ENCODE data around the gene KIRREL3.

Gene KIRREL3

GRCh38 chr11:126654886-126655806 is 345.4 kb downstream of the KIRREL3 start:
- no peak for DNase-seq (ENCODE audit: low spot score)
- in situ Hi-C loops (cut with MboI; ENCODE audit: low pct_unique_long_range_greater_than_20kb, low sequenced_read_pairs, unreplicated experiment) = no loop called here
- TF ChIP-seq CTCF (IDR thresholded peaks at IDR 0.05; ENCODE audit: extremely low read depth, insufficient read depth, missing control alignments) = no peak

- TF ChIP-seq CTCF (IDR thresholded peaks at IDR 0.05; ENCODE audit: extremely low read depth, insufficient read depth, missing control alignments) = no peak
- no peak for DNase-seq (ENCODE audit: low spot score)
- in situ Hi-C loops (cut with MboI; ENCODE audit: low pct_unique_long_range_greater_than_20kb, low sequenced_read_pairs, unreplicated experiment) = no loop called here
These were observed 347.5 kb downstream of the KIRREL3 start for GRCh38 chr11:126653040-126653439.

- DNase-seq (ENCODE audit: low spot score) = no peak
- in situ Hi-C loops (cut with MboI; ENCODE audit: low pct_unique_long_range_greater_than_20kb, low sequenced_read_pairs, unreplicated experiment) = no loop called here
- TF ChIP-seq CTCF (IDR thresholded peaks at IDR 0.05; ENCODE audit: extremely low read depth, insufficient read depth, missing control alignments) = no peak
These were observed 352.8 kb downstream of the KIRREL3 start for GRCh38 chr11:126647735-126648134.

- no peak for DNase-seq (ENCODE audit: low spot score)
- no peak for TF ChIP-seq CTCF (IDR thresholded peaks at IDR 0.05; ENCODE audit: extremely low read depth, insufficient read depth, missing control alignments)
- in situ Hi-C loops (cut with MboI; ENCODE audit: low pct_unique_long_range_greater_than_20kb, low sequenced_read_pairs, unreplicated experiment) = no loop called here
These were observed 353.6 kb downstream of the KIRREL3 start for GRCh38 chr11:126646701-126647557.

GRCh38 chr11:126645186-126645585 is 355.4 kb downstream of the KIRREL3 start:
- in situ Hi-C loops (cut with MboI; ENCODE audit: low pct_unique_long_range_greater_than_20kb, low sequenced_read_pairs, unreplicated experiment) = no loop called here
- TF ChIP-seq CTCF (IDR thresholded peaks at IDR 0.05; ENCODE audit: extremely low read depth, insufficient read depth, missing control alignments) = no peak
- DNase-seq (ENCODE audit: low spot score) = no peak

- DNase-seq (ENCODE audit: low spot score) = no peak
- TF ChIP-seq CTCF (IDR thresholded peaks at IDR 0.05; ENCODE audit: extremely low read depth, insufficient read depth, missing control alignments) = no peak
- in situ Hi-C loops (cut with MboI; ENCODE audit: low pct_unique_long_range_greater_than_20kb, low sequenced_read_pairs, unreplicated experiment) = no loop called here
These were observed 360.4 kb downstream of the KIRREL3 start for GRCh38 chr11:126640186-126640585.

Measured in GM13977 (cell line).